HG02571 (cell line): ENCODE data around the gene SRD5A1.

Experiments
- ATAC-seq: cut with Tn5 transposase; IDR thresholded peaks from one replicate; pipeline ENCODE4 v1.9.1; 2021; ENCODE audit warnings: mild to moderate bottlenecking, moderate library complexity; ENCODE audit not compliant: unreplicated experiment

Gene SRD5A1

DNA sequence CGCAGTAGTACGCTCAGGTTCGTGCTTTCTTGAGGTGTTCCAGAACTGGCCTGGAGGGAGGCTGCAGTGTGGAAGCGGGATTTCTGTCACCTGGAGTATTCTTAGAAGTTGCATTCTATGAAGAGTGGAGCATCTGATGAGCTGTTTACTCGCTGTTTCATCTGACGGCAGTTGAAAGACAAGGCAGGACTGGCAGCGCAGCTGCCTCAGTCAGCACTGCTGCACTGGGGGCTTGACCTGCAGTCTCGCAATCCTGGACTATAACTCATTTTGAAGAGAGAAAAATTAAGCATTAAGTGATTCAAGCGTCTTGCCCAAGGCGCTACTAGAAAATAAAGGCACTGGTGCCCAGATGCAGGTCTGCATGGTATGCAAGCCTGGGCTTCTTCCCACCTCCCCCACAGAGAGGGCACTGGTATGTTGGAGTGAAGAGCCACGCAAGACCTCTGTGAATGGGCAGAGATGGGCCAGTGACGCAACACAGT, 90.6 kb downstream of the SRD5A1 start:
- no peak for ATAC-seq
